ENCODE measurements around the gene SIAE. TPM values are rescaled to one million over a fixed set of nuclear protein-coding genes. Genes with fewer than 3 reads are reported as not detected.
A peak's percentile ranks its signal among the peaks of the same experiment; 100 is the strongest.

Gene SIAE
- total RNA-seq, 1 donor from 2014 or later, result 12.3 TPM

DNA sequence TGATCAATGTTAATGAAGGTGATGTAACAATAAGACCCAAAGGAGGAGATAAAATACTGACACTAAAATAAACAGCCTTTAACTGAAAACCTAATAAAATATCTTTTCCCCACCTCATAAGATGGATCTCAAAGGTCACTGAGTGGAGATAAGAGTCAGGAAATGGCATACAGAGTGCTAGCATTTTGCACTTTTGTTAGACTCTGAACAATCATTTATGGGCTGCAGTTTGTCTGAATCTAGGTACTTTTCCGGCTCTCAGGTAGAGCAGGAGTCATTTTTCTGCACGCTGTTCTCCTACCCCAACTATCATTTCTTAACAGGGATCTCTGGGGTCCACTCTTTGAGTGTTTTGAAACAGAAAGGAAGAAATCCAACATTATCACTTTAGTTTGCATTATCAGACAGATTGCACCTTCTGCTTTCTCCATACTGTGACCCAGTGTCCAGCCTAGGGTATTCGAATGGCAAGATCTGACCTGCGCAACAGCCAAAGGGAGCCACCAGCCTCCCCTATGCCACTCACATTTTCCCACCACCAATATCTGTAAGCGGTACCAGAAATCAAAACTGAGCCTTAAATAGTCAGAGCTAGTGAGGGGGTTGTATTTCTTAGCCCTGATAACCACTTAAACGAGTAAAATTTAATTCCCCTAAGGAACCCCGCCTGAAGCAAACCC lies 863 bp downstream of the SIAE start:
- DNase-seq (ENCODE audit: low spot score) (no peak), ATAC-seq (no peak)
- intact Hi-C loops (cut with DNase I), result loop anchor here (10.0 kb wide), 2 partner anchors 72 to 192 kb away; partner anchors contain the start of gene ROBO3

DNA sequence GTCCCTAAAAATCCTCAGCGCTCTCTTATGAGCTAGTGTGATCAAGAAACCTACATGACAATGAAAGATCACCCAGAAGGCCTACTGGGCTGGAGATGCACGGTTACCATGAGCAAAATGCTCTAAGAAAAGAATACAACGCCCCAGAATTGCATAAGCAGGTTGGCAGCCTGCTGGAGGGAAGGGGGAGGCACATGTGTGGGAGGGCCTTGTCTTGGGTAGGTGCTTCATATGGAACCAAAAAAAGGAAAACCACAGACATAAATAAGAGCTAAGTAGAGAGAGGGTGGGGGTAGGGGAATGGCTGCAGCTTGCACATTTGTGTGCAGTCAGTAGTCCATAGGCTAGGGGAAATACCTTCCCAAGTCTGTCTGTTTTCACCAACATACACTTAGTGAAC lies 2.8 kb downstream of the SIAE start:
- intact Hi-C loops (cut with DNase I), result loop anchor here (10.0 kb wide), 2 partner anchors 74 to 194 kb away; partner anchors contain the start of gene ROBO3
- no peak for DNase-seq (ENCODE audit: low spot score)
- ATAC-seq, result no peak

DNA sequence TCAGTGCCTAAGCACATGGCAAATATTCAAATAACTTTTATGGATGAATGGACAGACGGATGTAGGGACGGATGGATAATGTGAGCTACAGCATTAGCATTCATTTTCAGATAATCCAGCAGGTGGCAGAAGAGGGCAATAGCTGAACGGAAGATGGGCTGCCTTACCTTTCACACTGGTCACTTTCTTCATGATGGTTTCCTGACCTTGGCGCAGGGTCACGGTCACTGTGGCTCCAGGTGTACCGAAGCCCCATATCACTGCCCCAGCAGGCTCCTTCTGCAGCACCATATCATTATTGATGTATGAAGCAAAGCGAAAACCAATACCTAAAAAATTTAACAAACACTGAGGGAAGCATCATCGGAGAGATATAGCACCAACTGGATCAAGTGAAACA lies 4.3 kb downstream of the SIAE start:
- intact Hi-C loops (cut with DNase I), result loop anchor here (10.0 kb wide), 2 partner anchors 96 to 166 kb away; partner anchors contain the start of gene ESAM
- ATAC-seq, result no peak
- no peak for DNase-seq (ENCODE audit: low spot score)

DNA sequence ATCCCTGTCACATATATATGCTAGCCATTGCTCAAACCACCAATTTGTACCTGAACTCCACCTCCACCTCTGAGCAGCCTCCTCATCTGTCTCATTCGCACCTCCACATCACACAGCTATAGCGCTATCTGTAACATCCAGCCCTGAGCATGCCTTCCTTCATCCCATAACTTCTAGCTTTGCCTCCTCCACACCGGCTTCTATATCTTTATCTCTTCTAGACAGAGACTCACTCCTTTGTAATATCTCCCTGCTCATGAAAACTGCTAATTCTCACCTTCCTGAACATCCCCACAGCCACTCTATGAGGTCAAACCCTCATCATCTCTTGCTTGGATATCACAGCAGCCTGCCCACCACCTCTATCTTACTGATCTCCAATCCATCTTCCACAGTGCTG lies 5.9 kb downstream of the SIAE start:
- DNase-seq (ENCODE audit: low spot score), result no peak
- intact Hi-C loops (cut with DNase I), result loop anchor here (10.0 kb wide), 2 partner anchors 97 to 167 kb away; partner anchors contain the start of gene ESAM
- ATAC-seq, result no peak

DNA sequence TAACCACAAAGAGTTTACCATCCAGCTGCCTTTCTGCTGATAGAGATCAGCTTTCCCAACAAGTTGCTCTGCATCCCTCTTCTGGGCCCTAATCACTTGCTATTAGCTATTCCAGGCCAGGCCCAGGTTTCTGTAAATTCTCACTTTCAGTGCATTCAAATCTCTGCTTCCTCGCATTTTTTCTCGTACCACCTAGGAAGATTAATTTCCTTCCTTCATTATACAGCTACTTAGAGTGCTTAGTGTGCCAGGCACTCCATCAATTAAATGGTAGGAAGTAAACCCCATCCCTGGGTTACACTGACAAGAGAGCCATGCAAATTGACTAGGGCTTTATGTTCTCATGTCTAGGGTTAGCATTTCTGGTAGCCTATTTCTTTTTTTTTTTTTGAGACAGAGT lies 9.7 kb downstream of the SIAE start:
- ATAC-seq, result no peak
- DNase-seq (ENCODE audit: low spot score), result no peak
- intact Hi-C loops (cut with DNase I), result loop anchor here (10.0 kb wide), 2 partner anchors 101 to 171 kb away; partner anchors contain the start of gene ESAM

DNA sequence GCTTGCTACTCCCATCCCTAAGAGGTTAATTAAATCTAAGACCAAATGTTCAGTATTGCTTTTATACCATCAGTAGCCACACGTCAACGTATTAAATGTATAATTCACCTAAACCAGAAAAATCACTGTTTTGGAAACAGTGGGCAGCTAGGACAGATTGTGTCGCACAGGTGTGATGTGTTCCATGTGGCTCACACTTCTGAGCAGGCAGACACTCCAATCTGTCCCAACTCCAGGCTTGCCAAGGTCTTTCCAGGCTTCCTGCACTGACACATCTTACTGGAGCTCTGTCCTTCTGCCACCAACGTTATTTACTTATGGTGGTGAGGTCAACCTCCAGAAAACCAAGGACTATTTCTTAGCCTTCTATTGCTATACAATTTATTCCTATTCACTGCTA lies 11.4 kb downstream of the SIAE start:
- intact Hi-C loops (cut with DNase I), result loop anchor here (10.0 kb wide), 2 partner anchors 103 to 173 kb away; partner anchors contain the start of gene ESAM
- DNase-seq (ENCODE audit: low spot score), result no peak
- ATAC-seq, result no peak

DNA sequence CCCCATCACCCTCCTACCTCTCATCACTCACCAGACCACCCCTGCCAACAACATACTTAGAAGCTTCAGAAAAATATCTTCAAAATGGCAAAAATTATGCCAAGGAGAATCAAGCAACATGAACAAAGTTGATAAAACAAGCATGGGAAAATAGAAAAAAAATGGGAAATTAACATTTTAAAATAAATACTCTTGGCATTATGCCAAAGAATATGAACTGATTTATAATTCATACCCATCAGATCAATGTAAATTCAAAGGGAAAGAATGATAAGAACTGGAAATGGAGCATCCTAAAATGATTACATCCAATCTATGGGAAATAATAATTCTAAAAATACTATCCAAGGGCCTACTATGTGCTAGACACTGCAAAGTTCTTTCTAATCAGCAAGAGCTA lies 12.0 kb downstream of the SIAE start:
- DNase-seq (ENCODE audit: low spot score), result no peak
- intact Hi-C loops (cut with DNase I), result loop anchor here (10.0 kb wide), 2 partner anchors 103 to 173 kb away; partner anchors contain the start of gene ESAM
- no peak for ATAC-seq

DNA sequence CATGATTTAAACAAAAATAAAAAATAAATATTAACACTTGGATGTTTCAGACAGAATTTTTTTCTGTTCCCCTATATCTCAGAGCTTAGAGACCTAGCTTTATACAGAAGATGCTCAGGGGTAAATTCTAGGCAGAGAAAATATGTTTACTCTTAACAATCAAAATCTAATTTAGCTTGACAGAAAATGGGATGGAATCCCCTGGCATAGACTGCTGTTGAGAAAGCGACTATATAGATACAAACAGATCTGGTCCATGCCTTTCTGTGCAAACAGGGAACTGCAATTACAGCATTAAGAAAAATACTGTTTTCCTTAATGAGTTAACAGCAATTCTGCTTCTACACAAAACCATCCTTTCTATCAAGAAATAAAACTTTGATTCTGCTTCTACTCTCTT lies 14.6 kb downstream of the SIAE start:
- intact Hi-C loops (cut with DNase I), result no loop called here
- ATAC-seq (no peak), DNase-seq (ENCODE audit: low spot score) (no peak)

DNA sequence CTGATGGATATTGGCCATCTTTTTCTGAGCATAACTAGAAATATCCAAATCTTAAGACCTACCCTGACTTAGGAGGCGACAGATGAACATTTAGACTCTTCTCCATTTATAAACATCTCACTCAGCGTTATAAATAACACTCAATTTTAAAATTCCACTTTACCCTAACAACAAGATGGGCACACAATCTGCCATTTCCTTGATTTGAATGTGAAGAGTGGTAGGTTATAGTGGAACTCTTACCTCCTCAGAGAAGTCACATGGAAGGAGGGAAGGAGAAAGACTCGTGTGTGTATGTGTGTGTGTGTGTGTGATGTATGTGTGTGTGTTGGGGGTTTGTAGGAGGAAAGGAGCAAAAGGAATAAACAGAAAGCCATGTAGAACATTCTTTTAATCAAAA lies 15.0 kb downstream of the SIAE start:
- DNase-seq (ENCODE audit: low spot score) (no peak), ATAC-seq (no peak)
- intact Hi-C loops (cut with DNase I), result no loop called here

DNA sequence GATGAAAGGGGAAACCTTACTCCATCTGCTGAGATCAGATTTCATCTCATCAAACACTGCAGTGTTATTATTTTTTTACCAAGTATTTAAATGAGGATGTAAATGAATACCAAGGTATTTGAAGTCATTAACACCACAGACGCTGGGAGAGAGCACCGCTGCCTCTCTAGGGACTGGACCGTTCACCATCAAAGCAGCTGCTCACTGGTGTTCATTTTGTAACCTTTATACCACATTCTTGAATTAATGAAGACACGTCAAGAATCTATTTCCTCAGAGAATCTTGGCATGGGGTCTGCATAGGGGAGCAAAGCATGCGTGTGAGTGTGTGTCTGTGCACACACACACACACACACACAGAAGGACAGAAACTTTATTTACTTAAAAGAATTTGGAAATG lies 15.6 kb downstream of the SIAE start:
- ATAC-seq (no peak), DNase-seq (ENCODE audit: low spot score) (no peak)
- intact Hi-C loops (cut with DNase I), result no loop called here

DNA sequence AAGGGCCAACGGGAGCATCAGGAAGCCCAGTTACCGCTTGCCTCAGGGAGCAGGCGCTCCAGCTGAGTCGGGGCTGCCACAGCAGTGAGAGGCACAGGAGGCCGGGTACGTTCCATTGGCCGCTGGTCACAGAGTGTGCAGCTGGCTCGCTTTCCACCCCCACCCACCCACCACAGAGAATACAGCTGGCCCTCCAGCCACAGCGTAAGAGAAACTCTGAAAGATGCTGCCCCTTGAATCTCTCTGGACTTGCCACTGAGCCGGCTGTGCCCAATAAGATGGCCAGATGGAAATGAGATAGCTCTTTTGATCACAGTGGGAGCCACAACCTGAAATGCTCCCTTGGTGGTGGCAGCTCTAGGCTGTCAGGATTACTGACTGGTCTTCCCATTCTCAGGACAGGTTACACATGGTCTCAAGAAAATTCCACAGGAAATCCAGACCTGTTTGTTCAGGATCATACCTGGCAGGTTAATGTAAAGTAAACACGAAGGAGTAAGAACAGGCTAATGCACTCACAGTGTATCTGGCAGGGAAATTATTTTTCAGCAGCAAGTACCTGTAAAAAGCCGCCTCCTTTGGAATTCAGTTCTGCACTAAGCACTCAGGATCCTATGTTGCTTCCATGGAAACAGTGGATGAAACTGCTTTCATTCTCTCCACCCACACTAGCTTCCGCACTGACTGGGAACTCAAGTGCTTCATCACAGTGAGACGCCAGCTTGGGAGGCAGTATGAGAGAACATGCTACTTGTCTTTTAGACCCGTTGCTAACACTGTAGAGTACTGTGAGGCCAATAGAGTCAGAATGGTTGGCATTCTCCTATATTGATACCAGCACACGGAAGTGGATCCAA lies 16.5 kb downstream of the SIAE start:
- ATAC-seq (no peak), DNase-seq (ENCODE audit: low spot score) (no peak)
- intact Hi-C loops (cut with DNase I), result no loop called here

DNA sequence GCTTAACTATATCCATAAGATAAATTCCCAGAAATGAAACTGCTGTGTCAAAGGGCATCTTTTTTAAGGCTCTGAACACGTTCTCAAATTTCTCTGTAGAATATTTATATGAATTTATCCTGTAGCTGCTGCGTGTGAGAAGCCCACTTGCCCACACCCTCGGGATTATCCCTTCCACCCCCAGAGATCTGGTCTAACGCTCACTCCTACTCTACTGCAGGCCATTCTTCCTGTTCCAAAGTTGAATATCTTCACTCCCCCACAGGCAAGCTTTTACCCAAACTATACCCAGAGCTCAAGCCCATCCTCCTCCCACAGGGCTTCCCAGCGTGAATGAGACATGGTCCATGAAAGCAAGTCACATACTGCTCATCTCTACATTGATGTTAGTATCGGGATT lies 24.9 kb downstream of the SIAE start:
- intact Hi-C loops (cut with DNase I), result no loop called here
- ATAC-seq, result no peak
- no peak for DNase-seq (ENCODE audit: low spot score)

DNA sequence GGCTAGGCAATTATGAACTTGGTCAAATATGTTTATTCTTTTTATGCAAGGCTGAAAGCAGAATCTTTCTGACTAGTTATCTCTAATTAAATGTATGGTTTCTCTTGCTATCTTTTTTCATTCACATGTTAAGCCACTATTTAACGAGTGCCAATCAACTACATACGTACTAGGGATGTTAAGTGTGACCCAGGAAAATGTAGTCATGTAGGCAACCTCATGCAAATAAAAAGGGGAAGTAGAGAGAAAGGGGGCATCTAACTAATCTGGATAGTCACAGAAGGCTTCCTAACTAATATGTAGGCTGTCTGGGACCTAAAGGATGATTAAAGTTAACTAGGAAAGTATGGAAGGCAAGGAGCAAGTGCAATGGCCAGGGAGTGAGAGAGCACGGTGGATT lies 27.4 kb downstream of the SIAE start:
- DNase-seq (ENCODE audit: low spot score), result no peak
- no peak for ATAC-seq
- intact Hi-C loops (cut with DNase I), result no loop called here

DNA sequence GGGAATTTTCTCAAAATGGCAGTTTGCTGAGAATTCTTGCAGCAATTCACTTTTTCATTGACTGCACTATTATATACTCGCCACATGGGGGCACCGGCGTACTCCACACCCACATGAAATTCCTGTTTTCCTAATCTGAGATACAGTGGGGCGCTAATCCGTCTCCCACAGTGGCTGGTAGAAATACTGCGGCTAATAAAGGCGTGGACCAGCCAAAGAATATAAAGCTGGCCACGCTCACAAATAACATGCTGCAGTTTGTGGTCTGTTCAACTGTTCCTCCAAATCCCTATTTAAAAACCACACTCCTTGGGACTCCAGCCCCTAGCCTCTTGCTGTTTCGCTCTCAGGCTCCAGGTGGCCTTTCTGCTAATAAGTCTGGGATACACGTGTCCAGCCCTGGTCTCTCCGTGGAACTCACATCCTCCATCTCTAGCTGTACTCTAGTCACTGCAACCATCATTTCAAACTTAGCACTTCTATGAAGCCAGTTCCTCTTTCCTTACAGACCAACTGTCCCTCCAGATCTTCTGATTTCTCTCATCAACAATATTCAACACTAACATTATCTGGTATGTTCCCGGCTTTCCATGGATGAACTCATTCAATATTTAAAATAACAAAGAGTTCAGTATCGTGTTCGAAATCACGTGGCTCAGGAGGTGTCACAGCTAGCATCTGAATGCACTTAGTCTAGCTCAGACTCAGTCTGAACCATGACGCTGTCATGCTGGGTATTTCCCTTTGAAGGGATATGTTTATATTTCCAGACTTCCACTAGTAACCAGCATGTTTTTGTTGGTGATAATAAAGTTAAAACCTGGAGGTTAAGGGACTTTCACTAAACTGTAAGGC lies 28.9 kb downstream of the SIAE start:
- intact Hi-C loops (cut with DNase I), result no loop called here

DNA sequence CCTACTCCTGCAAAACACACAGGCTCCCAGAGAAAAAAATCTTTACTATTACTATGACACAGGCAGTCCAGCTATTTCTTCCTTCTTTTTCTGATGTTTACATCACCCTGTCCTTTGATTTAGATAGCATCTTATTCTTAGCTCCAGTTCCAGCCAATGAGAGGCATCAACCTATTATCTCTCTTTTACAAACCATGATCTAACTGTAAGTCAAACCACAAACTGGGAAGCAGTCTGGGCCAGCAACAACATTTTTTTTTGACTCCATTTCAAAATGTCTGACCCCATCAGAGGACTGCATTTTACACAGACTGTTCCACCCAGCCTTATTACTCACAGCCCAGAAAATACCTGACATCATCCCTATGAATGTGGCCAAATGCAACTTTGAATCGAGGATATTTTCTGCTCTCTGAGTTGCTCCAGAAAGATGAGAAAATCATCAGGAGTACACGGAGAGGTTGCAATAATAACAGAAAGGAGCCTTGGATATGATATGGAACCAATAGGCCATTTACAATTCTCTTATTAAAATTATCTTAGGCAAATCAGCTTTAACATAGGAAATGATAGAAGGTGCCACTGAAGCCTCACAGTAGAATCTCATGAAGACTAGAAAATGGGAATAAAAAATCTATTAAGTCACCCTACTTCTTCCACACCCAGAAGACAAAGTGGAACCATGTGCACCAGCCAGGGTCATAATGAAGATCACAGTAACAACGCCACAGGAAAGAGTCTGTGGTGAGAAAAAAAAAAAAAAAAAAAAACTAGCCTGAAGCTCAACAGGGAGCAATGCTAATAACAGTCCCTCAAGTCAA lies 29.7 kb downstream of the SIAE start:
- intact Hi-C loops (cut with DNase I), result no loop called here
- ATAC-seq (peak; percentile 58), DNase-seq (ENCODE audit: low spot score) (no peak)

More for the DNA sequence above, 28.9 kb downstream of the SIAE start:
- ATAC-seq, result peak; percentile 92
- no peak for DNase-seq (ENCODE audit: low spot score)

DNA sequence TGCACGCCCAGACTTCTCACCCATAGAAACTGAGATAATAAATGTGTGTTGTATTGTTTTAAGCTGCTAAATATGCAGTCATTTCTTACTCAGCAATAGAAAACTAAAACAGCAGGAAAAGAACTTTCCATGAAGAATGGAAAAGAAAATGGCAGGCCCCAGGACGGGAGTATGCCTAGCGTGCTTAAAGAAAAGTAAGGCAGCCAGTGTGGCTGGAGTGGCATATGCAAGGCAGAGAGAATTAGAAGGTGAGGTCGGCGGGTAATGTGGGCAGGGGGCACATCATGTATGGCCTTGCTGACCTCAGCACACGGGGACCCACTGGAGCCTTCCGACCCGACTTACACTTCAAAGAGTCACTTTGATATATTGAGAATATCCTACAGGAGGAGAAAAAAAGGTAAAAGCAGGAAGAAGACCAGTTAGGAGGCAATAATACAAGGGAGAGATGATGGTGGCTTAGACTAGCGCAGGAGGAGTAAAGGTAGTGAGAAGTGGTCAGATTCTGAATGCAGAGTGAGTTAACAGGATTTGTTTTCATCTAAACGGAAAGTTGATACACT lies 30.4 kb downstream of the SIAE start:
- ATAC-seq (no peak), DNase-seq (ENCODE audit: low spot score) (no peak)
- intact Hi-C loops (cut with DNase I), result no loop called here

DNA sequence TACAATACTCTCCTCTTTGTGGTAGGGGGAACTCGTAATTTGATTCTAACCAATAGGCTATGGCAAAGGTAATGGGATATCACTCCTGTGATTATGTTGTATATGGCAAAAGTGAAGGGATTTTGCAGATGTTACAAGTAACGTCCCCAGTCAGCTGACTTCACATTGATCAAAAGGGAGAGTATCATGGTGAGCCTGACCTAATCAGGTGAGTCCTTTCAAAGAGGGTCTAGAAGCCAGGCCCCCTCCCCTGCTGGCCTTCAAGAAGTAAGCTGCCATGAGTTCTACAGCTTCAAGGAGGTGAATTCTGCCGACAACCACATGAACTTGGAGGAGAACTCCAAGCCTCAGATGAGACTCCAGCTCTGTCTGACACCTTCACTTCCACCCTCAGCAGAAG lies 30.9 kb downstream of the SIAE start:
- intact Hi-C loops (cut with DNase I), result no loop called here
- DNase-seq (ENCODE audit: low spot score), result no peak

DNA sequence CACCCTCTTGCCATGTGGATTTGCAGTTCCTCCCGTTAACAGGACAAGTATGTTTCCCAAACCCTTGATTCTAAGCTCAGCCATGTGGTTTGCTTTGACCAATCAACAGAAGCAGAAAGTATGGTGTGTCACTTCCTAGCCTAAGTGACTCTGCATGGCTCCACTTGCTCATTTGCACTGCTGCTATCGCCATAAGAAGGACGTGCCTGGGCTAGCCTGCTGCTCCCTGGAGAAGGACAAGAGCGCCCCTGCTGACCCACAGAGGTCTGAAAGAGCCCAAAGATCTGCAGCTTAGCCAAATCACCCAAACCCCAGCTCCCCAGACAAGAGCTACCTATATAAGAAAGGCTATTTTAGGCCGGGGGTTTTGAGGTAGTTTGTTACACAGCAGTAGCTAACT lies 32.9 kb downstream of the SIAE start:
- DNase-seq (ENCODE audit: low spot score) (no peak), ATAC-seq (no peak)
- intact Hi-C loops (cut with DNase I), result no loop called here

More for the DNA sequence above, 30.9 kb downstream of the SIAE start:
- no peak for ATAC-seq

Data from sciatic nerve (tissue), 2 donors.